Measurements from ENCODE around the gene PLIN4.

- no peak for TF ChIP-seq POLR2A (IDR thresholded peaks at IDR 0.05)
- TF ChIP-seq, protein P1, sequence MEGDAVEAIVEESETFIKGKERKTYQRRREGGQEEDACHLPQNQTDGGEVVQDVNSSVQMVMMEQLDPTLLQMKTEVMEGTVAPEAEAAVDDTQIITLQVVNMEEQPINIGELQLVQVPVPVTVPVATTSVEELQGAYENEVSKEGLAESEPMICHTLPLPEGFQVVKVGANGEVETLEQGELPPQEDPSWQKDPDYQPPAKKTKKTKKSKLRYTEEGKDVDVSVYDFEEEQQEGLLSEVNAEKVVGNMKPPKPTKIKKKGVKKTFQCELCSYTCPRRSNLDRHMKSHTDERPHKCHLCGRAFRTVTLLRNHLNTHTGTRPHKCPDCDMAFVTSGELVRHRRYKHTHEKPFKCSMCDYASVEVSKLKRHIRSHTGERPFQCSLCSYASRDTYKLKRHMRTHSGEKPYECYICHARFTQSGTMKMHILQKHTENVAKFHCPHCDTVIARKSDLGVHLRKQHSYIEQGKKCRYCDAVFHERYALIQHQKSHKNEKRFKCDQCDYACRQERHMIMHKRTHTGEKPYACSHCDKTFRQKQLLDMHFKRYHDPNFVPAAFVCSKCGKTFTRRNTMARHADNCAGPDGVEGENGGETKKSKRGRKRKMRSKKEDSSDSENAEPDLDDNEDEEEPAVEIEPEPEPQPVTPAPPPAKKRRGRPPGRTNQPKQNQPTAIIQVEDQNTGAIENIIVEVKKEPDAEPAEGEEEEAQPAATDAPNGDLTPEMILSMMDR (IDR thresholded peaks at IDR 0.05) = no peak
Measured at GRCh38 chr19:4513248-4513647, 5.0 kb downstream of the PLIN4 start.
